CD4-positive, alpha-beta T cell treated with Interleukin-4 for 4 hours (primary cell): ENCODE data around the gene CAMK4.

ENCODE experiments used
- DNase-seq: peaks from one replicate; pipeline ENCODE4 v3.0.0-alpha.2; 2020

Gene CAMK4

DNA sequence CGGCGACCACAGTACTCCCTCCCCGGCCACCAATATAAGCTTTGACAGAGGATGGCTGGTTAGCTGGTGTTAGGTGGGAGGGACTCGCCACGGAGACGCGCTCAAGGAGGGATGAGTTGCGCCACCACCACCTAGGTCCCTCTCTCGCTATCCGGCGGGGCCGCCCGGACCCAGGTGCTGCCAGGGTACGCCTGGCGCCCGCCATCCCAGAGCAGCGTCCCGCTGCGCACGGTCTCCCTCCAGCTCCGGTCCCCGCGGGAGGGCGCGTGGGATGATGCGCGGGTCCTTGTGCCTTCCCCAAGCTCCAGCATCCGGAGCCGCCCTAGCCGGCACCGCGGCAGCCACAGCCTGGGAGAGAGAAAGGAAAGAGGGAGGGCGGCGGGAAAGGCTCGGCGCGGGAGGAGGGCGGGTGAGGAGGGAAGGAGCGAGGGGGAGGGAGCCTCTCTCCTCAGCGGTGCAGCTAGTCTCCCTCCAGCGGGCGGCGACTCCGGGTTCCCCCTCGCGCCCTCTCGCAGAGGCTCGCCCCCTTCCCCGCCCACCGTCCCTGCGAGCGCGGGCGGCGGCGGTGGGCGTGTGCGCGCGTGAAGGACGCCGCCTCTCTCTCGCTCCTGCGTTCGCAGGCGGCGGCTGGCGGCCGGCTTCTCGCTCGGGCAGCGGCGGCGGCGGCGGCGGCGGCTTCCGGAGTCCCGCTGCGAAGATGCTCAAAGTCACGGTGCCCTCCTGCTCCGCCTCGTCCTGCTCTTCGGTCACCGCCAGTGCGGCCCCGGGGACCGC lies at the start of gene CAMK4:
CAMK4 (plus strand) TSS at position 598 of the 774 bp plus-strand sequence; CDS start at position 698, 100 bp downstream.
- peak; percentile 78 for DNase-seq

GRCh38 chr5:111183064-111183463 lies 41.1 kb upstream of the CAMK4 start:
- DNase-seq, result no peak

DNA sequence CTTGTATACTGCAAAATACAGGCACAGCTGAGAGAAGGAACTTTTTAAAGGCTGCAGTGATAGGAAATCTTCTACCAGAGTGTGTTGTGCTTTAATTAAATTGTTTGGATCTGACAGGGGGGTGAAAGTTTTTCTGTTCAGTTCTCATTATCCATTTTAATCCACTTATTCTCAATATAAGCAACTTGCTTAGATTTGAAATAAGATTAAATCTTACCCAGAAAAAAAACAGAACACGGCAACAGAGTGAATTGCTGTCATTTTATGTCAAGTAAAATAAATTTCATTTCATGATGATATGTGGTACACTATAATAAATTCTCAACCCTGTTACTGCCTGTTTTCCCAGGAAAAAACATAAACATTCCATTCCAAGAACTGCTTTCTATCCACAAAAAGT lies 37.1 kb upstream of the CAMK4 start:
- no peak for DNase-seq

GRCh38 chr5:111194053-111194452 lies 30.1 kb upstream of the CAMK4 start:
- DNase-seq, result no peak

- DNase-seq, result no peak
Observed at GRCh38 chr5:111194925-111195324, 29.3 kb upstream of the CAMK4 start.

DNA sequence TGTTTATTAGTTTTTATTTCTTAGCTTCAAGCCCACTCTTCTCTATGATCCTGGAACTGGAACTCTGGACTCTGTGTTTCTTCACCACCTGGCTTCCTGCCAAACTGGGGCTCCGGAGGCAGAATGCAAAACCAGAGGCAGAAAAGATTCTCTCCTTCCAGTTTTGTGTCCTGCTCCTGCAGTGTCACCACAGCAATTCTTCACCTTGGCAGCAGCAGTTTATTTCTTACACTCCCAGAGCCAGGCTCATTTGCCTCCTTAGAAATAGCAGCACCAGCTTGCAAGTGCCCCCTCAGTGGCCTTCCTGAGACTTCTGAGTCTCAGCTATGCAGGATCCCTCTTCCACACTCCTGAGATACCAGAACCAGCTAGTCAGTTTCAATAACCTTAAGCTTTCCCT lies 26.7 kb upstream of the CAMK4 start:
- no peak for DNase-seq

DNA sequence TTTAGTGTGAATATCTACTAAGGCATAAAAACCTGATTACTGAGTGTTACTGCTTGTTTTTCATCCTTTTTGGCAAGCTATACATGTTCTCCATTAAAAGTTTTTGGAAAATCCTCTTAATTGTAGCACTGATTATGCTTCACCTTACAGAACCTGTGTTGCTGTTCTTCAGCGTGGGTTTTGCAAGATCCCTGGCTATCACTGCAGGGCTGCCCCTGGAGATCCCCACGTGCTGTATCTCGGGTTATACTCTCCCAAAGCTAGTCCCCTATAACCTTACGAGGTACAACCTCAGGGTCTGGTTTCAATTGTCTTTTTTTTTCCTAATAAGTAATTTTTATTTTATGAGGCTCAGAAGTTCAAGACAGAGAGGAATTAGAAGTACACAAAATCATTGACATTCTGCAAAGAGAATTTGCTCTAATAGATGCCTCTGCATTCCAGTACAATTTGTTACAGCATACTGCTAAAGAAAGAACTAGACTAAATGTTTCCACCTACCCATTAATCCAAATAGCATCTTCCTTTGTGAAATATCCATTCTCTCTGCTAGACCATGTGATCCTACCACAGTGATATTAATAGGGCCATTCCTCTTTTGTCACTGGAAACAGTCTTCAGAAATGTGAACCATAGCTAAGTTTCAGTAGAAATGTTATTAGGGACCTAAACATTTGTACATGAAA lies 25.8 kb upstream of the CAMK4 start:
- no peak for DNase-seq

GRCh38 chr5:111200828-111201227 lies 23.4 kb upstream of the CAMK4 start:
- DNase-seq, result no peak

- DNase-seq, result no peak
Observed at GRCh38 chr5:111201705-111202104, 22.5 kb upstream of the CAMK4 start.

DNA sequence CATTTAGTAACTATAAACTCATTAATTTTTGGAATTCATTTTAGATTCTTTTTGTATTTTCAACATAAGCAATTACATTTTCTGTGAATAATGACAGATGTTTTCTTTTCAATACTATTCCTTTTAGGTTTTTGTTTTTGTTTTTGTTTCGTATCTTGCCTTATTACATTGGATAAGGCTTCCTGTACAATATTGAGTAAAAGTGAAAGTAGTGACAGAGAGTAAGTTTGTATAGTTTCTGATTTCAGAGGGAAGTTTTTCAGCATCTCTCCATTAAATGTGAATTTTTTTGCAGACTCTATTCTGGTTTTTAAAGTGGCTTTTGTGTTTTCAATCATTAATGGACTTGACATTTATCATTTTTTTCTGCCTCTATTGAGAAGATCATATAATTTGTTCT lies 12.8 kb upstream of the CAMK4 start:
- no peak for DNase-seq

DNA sequence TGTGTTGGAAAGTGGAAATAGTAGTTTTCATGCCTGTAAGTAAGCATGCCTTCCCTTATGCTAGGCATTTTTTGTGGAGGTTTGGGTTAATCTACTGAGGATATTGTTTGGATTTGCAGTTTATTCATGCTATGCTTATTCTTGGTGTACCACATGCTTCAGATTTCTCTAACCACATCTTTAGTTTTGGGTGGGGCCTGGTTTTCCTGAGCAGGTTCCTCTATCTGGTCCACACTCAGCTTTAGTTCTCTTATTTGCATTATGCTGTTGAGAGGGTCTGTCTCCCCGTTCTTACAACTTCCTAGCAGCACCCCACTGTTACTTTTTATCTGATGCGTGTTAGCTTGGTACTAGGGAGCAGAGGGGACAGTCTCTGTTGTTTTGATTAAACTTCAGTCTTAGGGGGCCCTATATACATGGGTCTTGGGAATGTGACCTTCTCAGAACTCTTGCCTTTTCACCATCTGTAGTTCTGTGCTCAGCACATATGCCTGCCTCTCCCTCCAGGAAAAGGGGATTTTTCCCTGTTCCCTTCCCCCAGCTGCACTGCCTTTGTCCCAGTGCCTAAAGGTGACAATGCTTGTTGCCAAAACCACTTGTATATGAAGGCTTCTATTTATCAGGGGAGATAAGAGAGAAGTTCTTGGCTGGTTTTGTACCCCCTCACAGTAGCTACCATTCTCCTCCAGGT lies 10.0 kb upstream of the CAMK4 start:
- no peak for DNase-seq

- no peak for DNase-seq
Observed at GRCh38 chr5:111215971-111216370, 8.2 kb upstream of the CAMK4 start.

- DNase-seq, result no peak
Observed at GRCh38 chr5:111221139-111221538, 3.0 kb upstream of the CAMK4 start.

DNA sequence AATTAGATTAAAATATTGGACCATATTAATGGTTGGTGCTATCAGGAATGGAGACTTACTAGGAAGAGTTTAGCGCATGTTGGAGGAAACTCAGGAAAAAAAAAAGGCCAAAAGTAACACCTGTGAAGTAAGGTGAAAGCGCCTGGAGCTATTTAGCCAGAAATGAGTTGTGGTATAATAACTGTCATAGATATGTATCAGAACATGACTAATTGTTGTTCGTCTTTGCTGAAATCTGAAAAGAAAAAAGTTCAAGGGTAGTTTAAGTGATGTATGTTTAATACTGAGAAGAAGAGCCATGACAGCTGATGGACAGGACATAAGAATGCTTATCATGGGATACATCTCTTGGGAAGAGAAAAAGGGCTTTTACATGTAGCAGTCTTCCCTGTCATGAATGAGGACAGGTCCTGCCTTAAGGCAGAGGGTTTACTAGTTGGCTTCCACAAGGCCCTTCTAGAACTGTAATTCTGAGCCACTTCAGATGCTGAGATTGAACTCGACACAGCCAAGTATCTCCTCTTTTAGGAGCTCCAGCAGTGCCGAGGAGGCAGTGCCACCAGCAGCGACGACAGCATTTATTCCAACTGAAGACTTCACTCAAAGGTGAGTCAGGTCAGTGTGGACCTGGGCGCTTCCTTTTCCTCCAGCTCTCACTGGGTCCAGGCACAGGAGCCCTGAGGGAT lies 940 bp upstream of the CAMK4 start:
- DNase-seq, result peak; percentile 62

GRCh38 chr5:111224561-111225345 lies 569 bp downstream of the CAMK4 start:
- no peak for DNase-seq

DNA sequence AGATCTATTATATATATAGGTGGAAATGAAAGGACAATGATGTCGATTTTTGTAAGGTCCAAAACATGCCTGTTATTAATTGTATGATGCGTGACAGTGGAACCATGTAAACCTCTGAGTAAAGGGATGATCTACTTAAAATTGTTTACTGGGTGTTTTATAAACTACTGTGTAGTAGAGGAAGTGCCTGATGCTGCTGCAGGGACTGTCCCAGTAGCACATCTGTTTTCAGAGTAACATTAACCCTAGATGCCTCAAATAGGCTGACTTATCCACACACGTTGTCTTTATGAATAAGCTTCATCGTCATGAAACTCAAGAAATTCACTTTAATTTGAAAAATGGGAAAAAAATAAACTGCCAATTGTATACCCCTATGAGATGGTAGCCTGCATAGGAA lies 1.7 kb downstream of the CAMK4 start:
- DNase-seq, result peak; percentile 70

DNA sequence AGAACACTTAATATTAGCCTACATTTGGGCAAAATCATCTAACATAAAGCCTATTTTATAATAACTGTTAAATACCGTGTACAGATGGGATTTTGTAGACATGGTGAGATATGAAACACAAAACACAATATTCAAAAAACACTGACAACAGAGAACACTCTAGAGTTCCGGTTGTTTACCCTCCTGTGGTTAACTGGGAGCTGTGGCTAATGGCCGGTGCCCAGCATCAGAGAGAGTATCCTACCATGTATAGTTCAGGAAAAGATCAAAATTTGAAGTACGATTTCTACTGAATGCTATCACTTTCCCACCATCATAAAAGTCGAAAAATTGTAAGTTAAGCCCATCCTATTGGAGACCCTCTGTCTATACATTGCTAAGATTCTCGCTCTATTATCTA lies 2.4 kb downstream of the CAMK4 start:
- no peak for DNase-seq

GRCh38 chr5:111227226-111227782 lies 3.1 kb downstream of the CAMK4 start:
- DNase-seq, result peak; percentile 52

DNA sequence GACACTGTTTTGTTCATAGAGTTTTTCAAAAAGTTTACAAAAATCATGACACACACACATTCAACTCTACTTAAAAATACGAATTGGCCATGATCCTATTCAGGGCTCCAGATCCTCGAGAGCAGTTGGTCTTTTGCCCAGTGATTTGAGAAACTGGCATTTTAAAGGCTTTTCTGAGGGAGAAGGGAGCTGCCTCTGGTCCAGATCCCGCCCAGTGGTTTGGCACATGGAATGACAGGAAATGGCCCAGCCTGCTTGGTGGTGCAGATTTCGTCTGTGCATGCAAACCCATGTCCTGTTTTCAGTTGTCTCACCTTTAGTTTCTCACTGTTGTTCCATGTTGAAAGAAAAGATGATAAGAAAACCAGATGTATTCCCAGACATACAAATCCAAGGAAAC lies 3.6 kb downstream of the CAMK4 start:
- peak; percentile 45 for DNase-seq

GRCh38 chr5:111228520-111229220 lies 4.5 kb downstream of the CAMK4 start:
- no peak for DNase-seq

DNA sequence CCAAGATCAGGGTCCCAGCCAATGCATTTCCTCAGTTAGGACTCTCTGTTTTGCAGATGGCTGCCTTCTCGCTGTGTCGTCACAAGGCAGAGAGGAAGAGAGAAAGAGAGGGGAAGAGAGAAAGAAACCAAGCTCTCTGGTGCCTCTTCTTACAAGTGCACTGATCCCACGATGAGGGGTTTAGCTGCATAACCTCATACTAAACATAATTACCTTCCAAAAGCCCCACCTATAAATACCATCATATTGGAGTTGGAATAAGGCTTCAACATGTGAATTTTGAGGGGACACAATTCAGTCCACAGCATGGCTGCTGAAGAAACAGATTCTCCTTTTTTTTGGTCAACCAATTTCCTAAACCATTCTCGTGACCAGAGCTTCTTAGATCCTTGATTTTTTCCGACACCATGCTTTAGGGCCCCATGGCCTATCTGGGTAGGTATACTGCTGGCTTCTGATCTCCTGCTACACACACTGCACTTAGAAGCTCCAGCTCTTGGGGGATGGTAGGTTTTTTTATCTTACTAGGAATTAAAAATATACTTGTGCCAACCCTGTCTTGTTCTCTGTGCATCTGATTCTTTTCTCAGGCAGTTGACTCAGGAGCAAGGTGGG lies 5.1 kb downstream of the CAMK4 start:
- no peak for DNase-seq
